Dendritic cell treated with granulocyte-macrophage colony-stimulating factor and Interleukin-4, amounts not matched to agents 40 ng/mL and 50 ng/mL, for 4 days (primary cell): ENCODE measurements around the gene NOD2.

ENCODE experiments used
- H3K27ac Mint-ChIP-seq: one replicate; pipeline ENCODE4 v1.8.0; 2022; ENCODE audit warnings: mild to moderate bottlenecking, mixed read lengths
- H3K27me3 Mint-ChIP-seq: one replicate; pipeline ENCODE4 v1.8.0; 2022; ENCODE audit warnings: mild to moderate bottlenecking, mixed read lengths
- H3K36me3 Mint-ChIP-seq: one replicate; pipeline ENCODE4 v1.8.0; 2022; ENCODE audit warnings: low read depth, mixed read lengths
- H3K4me1 Mint-ChIP-seq: one replicate; pipeline ENCODE4 v1.8.0; 2022; ENCODE audit warnings: low read depth, mixed read lengths
- H3K4me3 Mint-ChIP-seq: one replicate; pipeline ENCODE4 v1.8.0; 2022; ENCODE audit warnings: mild to moderate bottlenecking, moderate library complexity, mixed read lengths
- H3K9me3 Mint-ChIP-seq: one replicate; pipeline ENCODE4 v1.8.0; 2022; ENCODE audit warnings: mixed read lengths
- intact Hi-C: fragments of 100-400 bp; cut with micrococcal nuclease; formaldehyde crosslinking; loops from one replicate; pipeline ENCODE4 v1.15.0; 2022

The NOD2 gene

GRCh38 chr16:50765260-50765659 is 71.9 kb downstream of the NOD2 start:
- intact Hi-C loops, result no loop called here
- H3K9me3 Mint-ChIP-seq, result peaks cover 32% of the 10 kb centered on the region
- peaks cover 17% of the 10 kb centered on the region for H3K4me1 Mint-ChIP-seq
- H3K27me3 Mint-ChIP-seq, result no peaks in the 10 kb centered on the region
- H3K36me3 Mint-ChIP-seq, result peaks cover 74% of the 10 kb centered on the region
- H3K4me3 Mint-ChIP-seq, result no peak overlapping the region
- no peak overlapping the region for H3K27ac Mint-ChIP-seq

GRCh38 chr16:50765861-50766260 is 72.5 kb downstream of the NOD2 start:
- H3K27ac Mint-ChIP-seq, result no peak overlapping the region

GRCh38 chr16:50767197-50767596 is 73.8 kb downstream of the NOD2 start:
- no peak overlapping the region for H3K4me3 Mint-ChIP-seq
- peaks cover 70% of the 10 kb centered on the region for H3K36me3 Mint-ChIP-seq
- H3K4me1 Mint-ChIP-seq, result peaks cover 11% of the 10 kb centered on the region
- no peaks in the 10 kb centered on the region for H3K27me3 Mint-ChIP-seq
- intact Hi-C loops, result no loop called here
- H3K27ac Mint-ChIP-seq, result no peak overlapping the region
- peaks cover 32% of the 10 kb centered on the region for H3K9me3 Mint-ChIP-seq

More at GRCh38 chr16:50765861-50766260, 72.5 kb downstream of the NOD2 start:
- Mint-ChIP-seq H3K27me3 (no peaks in the 10 kb centered on the region), H3K4me1 (peaks cover 13% of the 10 kb centered on the region), H3K9me3 (peaks cover 32% of the 10 kb centered on the region), H3K4me3 (no peak overlapping the region), H3K36me3 (peaks cover 76% of the 10 kb centered on the region)
- intact Hi-C loops, result no loop called here

- Mint-ChIP-seq H3K36me3 (peaks cover 51% of the 10 kb centered on the region), H3K4me3 (no peak overlapping the region), H3K9me3 (peaks cover 20% of the 10 kb centered on the region), H3K27ac (no peak overlapping the region), H3K27me3 (no peaks in the 10 kb centered on the region), H3K4me1 (peaks cover 11% of the 10 kb centered on the region)
- intact Hi-C loops, result no loop called here
These were observed 78.0 kb downstream of the NOD2 start for GRCh38 chr16:50771366-50771765.

DNA sequence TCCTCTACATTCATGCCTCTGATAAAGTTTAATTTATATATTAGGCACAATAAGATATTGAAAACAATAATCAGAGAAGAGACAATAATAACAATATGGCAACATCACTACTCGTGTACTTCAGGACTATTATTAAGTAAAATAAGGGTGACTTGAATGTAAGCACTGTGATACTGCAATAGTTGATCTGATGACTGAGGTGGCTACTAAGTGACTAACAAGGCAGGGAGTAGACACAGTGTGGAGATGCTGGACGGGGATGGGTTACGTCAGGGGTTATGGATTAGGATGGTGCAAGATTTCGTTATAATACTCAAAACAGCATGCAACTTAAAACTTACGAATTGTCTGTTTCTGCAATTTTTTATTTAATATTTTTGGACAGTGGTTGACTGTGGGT is 81.0 kb downstream of the NOD2 start:
- Mint-ChIP-seq H3K36me3 (peaks cover 49% of the 10 kb centered on the region), H3K4me3 (no peak overlapping the region), H3K9me3 (peaks cover 2% of the 10 kb centered on the region), H3K27ac (no peak overlapping the region), H3K27me3 (no peaks in the 10 kb centered on the region), H3K4me1 (peaks cover 10% of the 10 kb centered on the region)
- intact Hi-C loops, result no loop called here

- Mint-ChIP-seq H3K27me3 (no peaks in the 10 kb centered on the region), H3K27ac (no peak overlapping the region), H3K36me3 (peaks cover 49% of the 10 kb centered on the region), H3K4me3 (no peak overlapping the region), H3K4me1 (peaks cover 5% of the 10 kb centered on the region), H3K9me3 (no peaks in the 10 kb centered on the region)
- intact Hi-C loops, result no loop called here
These were observed 81.6 kb downstream of the NOD2 start for GRCh38 chr16:50774960-50775359.

- Mint-ChIP-seq H3K36me3 (peaks cover 54% of the 10 kb centered on the region), H3K9me3 (no peaks in the 10 kb centered on the region), H3K27ac (no peak overlapping the region), H3K27me3 (no peaks in the 10 kb centered on the region), H3K4me1 (peaks cover 5% of the 10 kb centered on the region), H3K4me3 (no peak overlapping the region)
- intact Hi-C loops, result no loop called here
These were observed 82.6 kb downstream of the NOD2 start for GRCh38 chr16:50776037-50776436.

GRCh38 chr16:50778284-50779163 is 85.1 kb downstream of the NOD2 start:
- no peak overlapping the region for H3K27ac Mint-ChIP-seq
- H3K36me3 Mint-ChIP-seq, result peaks cover 70% of the 10 kb centered on the region
- no peaks in the 10 kb centered on the region for H3K4me1 Mint-ChIP-seq
- no peaks in the 10 kb centered on the region for H3K9me3 Mint-ChIP-seq
- H3K27me3 Mint-ChIP-seq, result no peaks in the 10 kb centered on the region
- H3K4me3 Mint-ChIP-seq, result no peak overlapping the region
- intact Hi-C loops, result no loop called here

DNA sequence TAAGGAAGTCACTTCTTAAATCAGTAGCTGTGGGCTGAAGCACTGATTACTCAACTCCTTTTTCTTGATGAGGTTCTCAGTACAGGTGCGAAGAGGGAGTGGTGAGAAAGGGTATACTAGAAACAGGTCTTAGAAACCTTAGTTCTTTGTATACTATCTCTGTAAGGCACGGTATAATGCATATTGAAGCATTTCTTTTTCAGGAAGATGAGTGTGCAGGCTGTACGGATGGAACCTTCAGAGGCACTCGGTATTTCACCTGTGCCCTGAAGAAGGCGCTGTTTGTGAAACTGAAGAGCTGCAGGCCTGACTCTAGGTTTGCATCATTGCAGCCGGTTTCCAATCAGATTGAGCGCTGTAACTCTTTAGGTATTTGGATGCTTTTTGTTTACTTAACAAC is 87.6 kb downstream of the NOD2 start:
- Mint-ChIP-seq H3K4me1 (no peaks in the 10 kb centered on the region), H3K27me3 (no peaks in the 10 kb centered on the region), H3K9me3 (no peaks in the 10 kb centered on the region), H3K27ac (no peak overlapping the region), H3K36me3 (peaks cover 77% of the 10 kb centered on the region), H3K4me3 (no peak overlapping the region)
- intact Hi-C loops, result no loop called here

DNA sequence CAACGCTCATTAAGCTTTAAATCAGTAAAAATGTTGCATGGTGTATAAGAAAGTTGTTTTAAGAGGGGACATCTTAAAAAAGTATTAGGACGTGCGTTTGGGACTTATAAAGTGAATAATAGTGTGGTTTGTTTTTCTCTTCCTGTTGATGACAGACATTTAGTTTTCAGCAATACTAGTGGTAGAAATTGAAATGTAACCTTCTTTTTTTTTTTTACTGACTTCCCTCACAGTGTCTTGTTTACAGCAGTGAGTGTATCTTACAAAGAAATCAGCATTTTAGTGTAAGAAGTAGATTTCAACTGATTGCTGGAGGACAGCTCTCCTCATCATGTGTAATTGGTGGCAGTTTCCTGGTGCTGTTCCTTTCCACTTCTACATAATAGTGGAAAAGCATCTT is 88.1 kb downstream of the NOD2 start:
- no peak overlapping the region for H3K4me3 Mint-ChIP-seq
- peaks cover 82% of the 10 kb centered on the region for H3K36me3 Mint-ChIP-seq
- H3K4me1 Mint-ChIP-seq, result no peaks in the 10 kb centered on the region
- H3K27me3 Mint-ChIP-seq, result no peaks in the 10 kb centered on the region
- intact Hi-C loops, result no loop called here
- no peaks in the 10 kb centered on the region for H3K9me3 Mint-ChIP-seq
- H3K27ac Mint-ChIP-seq, result no peak overlapping the region
